C4-2B (cell line): Measurements from ENCODE around the gene FCER1G.

Source experiments
- H3K27ac ChIP-seq: fragments of 450-650 bp; 2 replicates; pipeline ENCODE4 v1.5.1; 2017
- ZFX ChIP-seq: fragments of 450-650 bp; IDR thresholded peaks from 2 replicates; pipeline ENCODE4 v1.6.1; 2017
- TF ChIP-seq, protein P1 (sequence below): fragments of 450-650 bp; conservative IDR thresholded peaks from 2 replicates; pipeline ENCODE4 v1.5.1; 2017; ENCODE audit warnings: mild to moderate bottlenecking

Gene FCER1G

DNA sequence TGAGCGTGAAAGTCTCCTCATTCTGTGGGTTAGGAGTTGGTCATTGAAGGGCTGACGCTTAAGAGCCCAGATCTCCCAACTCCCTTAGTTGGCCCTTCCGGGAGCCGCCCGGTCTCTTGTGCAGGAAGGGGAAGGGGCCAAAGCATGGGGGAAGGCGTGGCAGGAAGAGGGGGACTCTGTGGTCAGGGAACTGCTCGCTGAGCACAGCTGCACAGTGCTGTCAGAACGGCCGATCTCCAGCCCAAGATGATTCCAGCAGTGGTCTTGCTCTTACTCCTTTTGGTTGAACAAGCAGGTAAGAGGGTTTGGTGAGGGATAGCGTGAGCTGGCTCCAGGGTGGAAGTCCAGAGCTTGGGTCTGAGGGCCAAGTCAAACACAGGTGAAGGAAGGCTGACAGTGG, at the start of gene FCER1G:
FCER1G (plus strand) TSS at position 220 of the 400 bp plus-strand sequence; CDS start at position 247, 27 bp downstream.
- no peak for TF ChIP-seq ZFX
- TF ChIP-seq, protein P1, sequence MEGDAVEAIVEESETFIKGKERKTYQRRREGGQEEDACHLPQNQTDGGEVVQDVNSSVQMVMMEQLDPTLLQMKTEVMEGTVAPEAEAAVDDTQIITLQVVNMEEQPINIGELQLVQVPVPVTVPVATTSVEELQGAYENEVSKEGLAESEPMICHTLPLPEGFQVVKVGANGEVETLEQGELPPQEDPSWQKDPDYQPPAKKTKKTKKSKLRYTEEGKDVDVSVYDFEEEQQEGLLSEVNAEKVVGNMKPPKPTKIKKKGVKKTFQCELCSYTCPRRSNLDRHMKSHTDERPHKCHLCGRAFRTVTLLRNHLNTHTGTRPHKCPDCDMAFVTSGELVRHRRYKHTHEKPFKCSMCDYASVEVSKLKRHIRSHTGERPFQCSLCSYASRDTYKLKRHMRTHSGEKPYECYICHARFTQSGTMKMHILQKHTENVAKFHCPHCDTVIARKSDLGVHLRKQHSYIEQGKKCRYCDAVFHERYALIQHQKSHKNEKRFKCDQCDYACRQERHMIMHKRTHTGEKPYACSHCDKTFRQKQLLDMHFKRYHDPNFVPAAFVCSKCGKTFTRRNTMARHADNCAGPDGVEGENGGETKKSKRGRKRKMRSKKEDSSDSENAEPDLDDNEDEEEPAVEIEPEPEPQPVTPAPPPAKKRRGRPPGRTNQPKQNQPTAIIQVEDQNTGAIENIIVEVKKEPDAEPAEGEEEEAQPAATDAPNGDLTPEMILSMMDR, result no peak
- no peak within 1 kb of the TSS for H3K27ac ChIP-seq

DNA sequence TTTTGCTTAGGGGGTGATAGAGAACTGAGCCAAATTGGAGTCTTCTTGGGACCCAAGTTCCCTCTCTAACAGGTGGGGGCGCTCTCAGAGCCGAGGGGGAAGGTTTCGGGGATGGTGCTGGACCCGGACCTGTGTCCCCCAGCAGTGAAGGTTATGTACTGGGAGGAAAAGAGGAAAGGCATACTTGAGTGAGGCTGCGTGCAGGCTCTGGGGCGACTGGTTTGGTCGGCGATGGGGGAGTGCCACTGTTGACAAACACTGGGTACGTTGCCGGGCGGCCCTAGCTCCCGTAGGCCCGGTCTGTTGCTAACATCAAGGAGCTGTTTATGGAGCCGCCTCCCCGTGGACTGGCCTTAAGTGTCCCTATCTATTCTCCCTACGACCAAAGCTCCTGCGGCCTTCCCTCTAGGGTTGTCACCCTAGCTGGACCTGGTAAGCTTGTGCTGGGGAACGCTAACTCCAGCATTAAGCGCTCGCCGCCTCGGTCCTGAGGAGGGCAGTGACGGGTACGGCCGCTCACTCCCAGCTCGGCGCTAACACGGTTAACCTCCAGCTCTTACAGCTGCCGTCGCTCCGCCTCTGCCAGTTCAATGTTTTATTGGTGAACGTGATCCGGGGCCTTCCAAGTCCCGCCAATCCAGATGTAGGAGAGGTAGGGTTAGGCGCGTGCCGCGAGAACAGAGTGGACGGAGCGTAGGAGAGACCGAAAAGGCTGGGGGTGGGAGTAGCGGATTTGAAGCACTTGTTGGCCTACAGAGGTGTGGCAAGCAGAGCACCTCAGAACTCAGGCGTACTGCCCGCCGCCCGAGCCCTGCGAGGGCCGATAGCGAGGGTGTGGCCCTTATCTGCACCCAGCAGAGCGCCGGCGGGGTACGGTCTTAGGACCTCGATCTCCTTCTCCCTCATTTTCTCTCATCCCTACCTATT, 49.1 kb upstream of the FCER1G start, which contains the start of gene PPOX:
PPOX (plus strand) TSS at position 685 of the 927 bp plus-strand sequence. CDS start 422 bp downstream, outside the sequence.
- TF ChIP-seq, protein P1, result peak; percentile 57
- 0 out of 2 replicates have a peak, but pooled peaks have one; percentile 43 for TF ChIP-seq ZFX
- H3K27ac ChIP-seq, result peak within 1 kb of the TSS; percentile 72

DNA sequence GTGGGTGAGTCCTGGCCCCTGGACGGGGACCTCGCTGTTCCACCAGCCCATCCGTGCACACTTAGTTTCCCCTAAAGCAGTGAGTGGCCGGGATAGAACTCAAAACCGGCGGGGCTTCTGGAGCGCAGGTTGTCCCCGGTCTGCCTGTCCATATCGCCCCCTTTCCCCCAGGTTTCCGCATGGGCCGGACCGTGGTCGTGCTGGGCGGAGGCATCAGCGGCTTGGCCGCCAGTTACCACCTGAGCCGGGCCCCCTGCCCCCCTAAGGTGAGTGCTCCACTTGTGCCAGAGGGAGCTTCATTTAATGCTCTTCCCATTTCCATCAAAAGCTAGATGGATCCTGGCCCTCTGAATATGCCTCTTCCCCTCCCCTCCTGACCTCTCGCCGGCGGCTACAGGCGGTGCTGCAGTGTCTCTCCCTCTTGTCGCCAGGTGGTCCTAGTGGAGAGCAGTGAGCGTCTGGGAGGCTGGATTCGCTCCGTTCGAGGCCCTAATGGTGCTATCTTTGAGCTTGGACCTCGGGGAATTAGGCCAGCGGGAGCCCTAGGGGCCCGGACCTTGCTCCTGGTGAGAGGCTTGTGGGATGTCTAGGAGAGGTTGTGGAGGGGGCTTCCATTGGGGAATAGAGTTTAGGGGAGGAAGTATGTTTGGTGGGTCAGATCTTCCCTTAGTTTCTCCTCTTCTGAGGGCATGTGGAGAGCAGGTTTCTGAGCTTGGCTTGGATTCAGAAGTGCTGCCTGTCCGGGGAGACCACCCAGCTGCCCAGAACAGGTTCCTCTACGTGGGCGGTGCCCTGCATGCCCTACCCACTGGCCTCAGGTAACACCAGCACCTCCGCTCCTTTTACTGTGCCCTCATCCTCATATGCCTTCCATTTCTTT, 48.2 kb upstream of the FCER1G start:
- H3K27ac ChIP-seq, result peak overlapping the region; percentile 72
- TF ChIP-seq, protein P1, result no peak
- TF ChIP-seq ZFX, result no peak

DNA sequence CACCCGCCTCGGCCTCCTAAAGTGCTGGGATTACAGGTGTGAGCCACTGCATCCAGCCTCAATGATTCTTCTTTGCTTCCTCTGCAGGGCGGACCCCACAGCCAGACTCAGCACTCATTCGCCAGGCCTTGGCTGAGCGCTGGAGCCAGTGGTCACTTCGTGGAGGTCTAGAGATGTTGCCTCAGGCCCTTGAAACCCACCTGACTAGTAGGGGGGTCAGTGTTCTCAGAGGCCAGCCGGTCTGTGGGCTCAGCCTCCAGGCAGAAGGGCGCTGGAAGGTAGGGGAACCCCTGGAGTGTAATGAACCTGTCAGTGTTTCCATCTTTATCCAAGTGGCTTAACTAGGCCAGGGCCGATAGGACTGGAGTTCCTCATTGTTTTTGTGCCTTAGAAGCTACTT, 46.2 kb upstream of the FCER1G start:
- no peak overlapping the region for H3K27ac ChIP-seq
- TF ChIP-seq, protein P1, result no peak
- TF ChIP-seq ZFX, result no peak

DNA sequence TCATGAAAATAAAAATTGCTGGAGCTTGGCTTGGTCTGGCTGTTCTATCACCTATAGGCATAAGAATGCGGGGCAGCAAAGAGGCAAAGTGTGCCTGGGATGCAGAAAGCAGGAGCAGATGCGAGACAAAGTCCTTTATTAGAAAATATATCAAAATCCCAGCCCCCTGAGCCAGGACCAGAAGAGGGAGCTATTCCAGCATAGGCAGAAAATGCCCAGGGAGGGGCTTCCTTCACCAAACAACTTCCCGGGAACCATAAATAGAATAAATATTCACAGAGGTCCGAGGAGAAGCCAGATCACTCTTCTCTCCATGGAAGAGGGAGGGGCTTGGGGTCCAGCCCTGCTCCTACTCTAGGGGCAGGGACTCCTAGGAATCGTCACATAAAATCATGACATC, 43.9 kb upstream of the FCER1G start:
- no peak overlapping the region for H3K27ac ChIP-seq
- no peak for TF ChIP-seq ZFX
- TF ChIP-seq, protein P1, result no peak

DNA sequence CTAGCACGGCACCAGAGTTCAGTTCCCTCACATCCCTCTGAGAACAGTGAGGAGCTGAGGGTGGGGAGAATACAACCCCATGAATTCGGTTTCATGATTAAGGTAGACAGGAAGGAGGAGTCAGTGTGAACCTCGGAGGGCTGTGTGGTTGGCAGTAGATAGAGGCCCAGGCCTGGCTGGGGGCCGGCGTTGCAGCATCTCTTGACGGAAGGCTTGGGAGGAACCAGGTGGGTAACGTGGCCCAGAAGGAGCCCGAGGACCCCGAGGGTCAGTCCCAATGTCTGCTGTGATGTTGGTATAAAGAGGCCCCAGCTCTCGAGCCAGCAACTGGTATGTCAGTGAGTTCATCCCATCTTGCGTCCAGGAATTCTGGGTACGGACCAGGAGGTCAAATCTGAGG, 43.4 kb upstream of the FCER1G start:
- TF ChIP-seq ZFX, result no peak
- H3K27ac ChIP-seq, result no peak overlapping the region

DNA sequence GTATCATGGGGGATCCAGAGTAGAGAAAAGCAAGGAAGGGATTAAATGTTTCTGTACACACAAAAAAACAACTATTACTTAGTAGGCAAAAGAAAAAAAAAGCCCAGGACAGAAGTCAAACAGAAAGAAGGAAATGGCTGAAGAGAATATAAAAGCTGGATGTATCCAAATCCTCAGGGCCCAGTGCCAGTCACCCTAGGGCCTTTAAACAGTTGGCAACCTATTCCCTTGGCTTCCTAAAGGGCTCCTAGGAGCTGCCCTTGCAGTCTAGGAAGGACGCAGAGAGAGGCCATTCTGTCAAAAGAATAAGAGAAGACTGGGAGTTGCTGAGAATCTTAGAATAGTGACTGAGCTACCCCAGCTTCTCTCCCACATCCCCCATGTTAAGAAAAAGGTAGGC, 42.7 kb upstream of the FCER1G start:
- no peak overlapping the region for H3K27ac ChIP-seq
- no peak for TF ChIP-seq ZFX
- TF ChIP-seq, protein P1, result no peak
